Fibroblast of pulmonary artery (primary cell): ENCODE measurements around the gene IL12RB2.
A peak's percentile ranks its signal among the peaks of the same experiment; 100 is the strongest.
"Not testable (repeated sequence)": the region's sequence is repeated elsewhere in the genome, so short reads cannot be mapped to it uniquely, and the experiment has no call there.

Experiments used
- DNase-seq: peaks from one replicate; pipeline ENCODE4 v3.0.0-alpha.2; 2010; ENCODE audit warnings: low read depth
- H3K4me3 ChIP-seq: replicated peaks from 2 replicates; pipeline ENCODE4 v1.5.1; 2011; ENCODE audit warnings: low read depth, mild to moderate bottlenecking, control low read depth, low read length, moderate library complexity
- CTCF ChIP-seq: IDR thresholded peaks from 2 replicates; pipeline ENCODE4 v1.5.1; 2011; ENCODE audit warnings: mild to moderate bottlenecking, control low read depth, low read length, inconsistent platforms; ENCODE audit errors: missing control alignments

IL12RB2 gene

DNA sequence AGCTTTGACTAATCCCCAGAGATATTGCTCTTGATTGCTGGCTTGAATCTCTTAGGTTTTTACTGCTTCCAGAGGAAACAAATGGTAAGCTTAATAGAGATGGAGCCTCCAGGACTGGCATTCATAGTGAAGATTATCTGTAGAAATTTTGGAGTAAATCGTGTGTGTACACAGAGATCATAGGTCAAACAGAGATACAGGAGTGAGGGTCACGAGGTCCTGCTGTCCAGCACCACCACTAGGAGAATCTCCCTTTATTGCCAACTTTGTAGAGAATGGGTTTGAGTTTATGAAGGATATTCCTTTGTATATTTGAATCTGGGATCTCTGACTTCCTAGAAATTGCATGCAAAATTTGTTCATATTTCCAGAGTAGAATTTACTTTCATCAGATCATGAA, 130.3 kb downstream of the IL12RB2 start:
- H3K4me3 ChIP-seq = no peak overlapping the region
- no peak for DNase-seq
- TF ChIP-seq CTCF = no peak

DNA sequence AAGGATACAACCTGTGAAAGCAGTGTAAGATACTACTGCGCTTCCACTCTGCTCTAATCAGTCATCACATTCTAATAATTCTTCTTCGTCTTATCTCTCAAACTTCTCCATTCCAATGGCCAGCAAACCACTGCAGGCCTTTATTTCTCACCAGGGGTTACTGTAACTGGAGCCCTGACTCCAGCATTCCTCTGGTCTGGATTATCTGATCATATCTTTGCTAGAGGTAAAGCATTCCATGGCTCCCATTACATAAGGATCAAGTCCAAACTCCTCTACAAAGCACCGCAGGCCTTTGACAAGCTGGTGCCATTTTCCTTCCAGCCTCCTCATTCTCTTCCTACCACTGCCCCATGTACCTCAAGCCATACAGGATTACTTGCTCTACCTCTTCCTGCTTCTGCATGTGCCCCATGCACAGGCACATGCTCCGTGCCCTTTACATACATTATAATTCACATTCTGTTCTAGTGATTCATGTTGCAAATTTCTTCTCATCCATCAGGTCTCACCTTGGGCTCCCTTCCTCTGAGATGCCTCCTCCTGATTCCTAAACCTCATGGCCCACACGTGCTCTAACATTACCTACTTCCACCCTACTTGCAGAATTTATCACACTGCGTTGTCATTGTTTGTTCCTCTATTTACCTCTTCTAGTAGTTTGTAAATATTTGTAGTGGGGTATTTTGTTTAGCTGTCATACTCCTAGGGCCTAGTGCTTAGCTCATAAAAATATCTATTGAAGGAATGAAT, 131.8 kb downstream of the IL12RB2 start:
- TF ChIP-seq CTCF = no peak
- H3K4me3 ChIP-seq = no peak overlapping the region
- DNase-seq = no peak

GRCh38 chr1:67440339-67440738, 132.7 kb downstream of the IL12RB2 start:
- no peak overlapping the region for H3K4me3 ChIP-seq
- TF ChIP-seq CTCF = no peak
- DNase-seq = no peak

DNA sequence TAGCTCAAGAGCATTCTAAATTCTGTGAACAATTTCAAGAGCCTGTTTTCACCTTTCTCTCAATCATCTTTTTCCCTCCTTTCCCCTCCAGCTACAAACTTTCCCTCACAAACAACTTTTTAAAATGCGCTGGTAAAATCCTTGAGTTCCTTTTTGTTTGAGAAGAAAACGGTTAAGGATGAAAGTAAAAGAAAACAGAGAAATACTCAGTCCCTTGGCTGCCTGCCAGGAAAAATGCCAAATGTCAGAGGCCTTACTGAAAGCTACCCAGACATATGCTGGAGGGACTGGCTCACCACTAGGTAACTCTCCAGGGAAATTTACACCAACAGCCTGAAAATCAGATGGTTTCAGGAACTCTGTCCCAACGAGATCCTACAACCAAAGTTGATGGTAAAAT, 133.5 kb downstream of the IL12RB2 start:
- TF ChIP-seq CTCF = no peak
- no peak overlapping the region for H3K4me3 ChIP-seq
- peak; percentile 67 for DNase-seq

GRCh38 chr1:67441739-67442281, 134.1 kb downstream of the IL12RB2 start:
- no peak overlapping the region for H3K4me3 ChIP-seq
- no peak for DNase-seq
- no peak for TF ChIP-seq CTCF

DNA sequence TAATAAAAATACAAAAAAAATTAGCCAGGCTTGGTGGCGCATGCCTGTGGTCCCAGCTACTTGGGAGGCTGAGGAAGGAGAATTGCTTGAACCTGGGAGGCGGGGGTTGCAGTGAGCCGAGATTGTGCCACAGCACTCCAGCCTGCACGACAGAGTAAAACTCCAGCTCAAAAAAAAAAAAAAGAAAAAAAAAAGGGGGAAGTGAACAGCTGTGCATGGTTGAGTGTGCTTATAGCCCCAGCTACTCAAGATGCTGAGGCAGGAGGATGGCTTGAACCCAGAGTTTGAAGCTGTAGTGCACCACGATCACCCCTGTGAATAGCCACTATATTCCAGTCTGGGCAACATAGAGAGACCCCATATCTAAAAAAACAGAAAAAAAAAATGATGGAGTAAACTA, 138.3 kb downstream of the IL12RB2 start:
- H3K4me3 ChIP-seq, DNase-seq: not testable (repeated sequence)
